Suppressor macrophage treated with lipopolysaccharide for 1 hour (primary cell): ENCODE measurements around the gene PLEKHG4B.
"Not testable (repeated sequence)": the region's sequence is repeated elsewhere in the genome, so short reads cannot be mapped to it uniquely, and the experiment has no call there.

Experiments
- DNase-seq, 3 donors: peaks; one replicate each; pipeline ENCODE4 v3.0.0-alpha.2; 2020 to 2022

PLEKHG4B gene

GRCh38 chr5:204001-204400, 112.0 kb downstream of the PLEKHG4B start:
- DNase-seq, result no peak

GRCh38 chr5:204462-204861, 112.5 kb downstream of the PLEKHG4B start:
- no peak for DNase-seq

DNA sequence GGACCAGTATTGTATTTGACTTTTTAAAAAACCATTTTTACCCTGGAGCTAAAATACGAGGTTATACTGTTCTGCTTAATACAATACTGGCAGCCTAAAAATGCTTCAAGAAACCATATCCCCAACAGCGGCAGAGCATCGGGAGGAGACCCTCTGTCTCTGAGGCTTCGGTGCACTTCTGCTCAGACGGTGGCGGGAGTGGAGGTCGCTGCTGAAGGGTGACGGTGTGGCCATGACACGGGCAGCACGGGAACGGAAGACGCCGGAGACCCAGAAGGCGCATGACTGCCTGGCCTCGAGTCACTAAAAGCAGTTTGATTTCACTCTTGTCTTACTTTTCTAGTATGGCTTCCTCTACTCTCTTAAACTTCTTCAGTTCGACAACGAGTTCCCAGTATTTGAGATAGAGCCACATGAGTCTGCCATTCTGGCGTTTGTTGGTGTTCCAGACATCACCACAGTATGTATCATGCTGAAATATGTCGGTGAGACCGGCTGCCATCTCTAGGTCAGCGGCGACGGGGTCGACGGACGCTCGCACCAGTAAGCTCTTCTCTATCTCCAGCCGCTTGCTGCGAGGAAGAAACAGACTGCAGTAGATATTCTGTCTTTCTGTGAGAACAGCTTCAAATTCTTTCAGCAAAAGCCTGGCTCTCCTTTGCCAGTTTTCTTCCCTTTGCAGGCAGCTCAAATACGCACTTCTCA, 113.2 kb downstream of the PLEKHG4B start:
- DNase-seq, result no peak

DNA sequence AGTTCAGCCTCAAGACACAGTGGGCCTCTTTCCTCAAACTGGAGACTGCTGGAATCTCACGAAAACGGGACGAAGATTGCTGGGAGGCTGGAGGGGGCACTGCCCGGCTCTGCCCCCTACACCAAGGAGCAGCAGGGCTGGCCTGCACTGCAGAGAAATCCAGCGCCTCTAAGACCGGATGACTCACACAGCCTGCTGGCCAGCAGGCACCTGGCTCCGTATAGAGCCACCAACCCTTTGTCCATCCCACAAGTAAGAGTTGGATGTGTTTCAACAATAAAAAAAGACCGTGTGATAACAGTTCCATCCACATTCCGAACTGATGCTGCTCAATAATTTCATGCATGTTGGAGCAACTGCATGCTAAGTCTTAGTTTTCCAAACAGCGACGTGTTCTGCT, 114.4 kb downstream of the PLEKHG4B start:
- no peak for DNase-seq

DNA sequence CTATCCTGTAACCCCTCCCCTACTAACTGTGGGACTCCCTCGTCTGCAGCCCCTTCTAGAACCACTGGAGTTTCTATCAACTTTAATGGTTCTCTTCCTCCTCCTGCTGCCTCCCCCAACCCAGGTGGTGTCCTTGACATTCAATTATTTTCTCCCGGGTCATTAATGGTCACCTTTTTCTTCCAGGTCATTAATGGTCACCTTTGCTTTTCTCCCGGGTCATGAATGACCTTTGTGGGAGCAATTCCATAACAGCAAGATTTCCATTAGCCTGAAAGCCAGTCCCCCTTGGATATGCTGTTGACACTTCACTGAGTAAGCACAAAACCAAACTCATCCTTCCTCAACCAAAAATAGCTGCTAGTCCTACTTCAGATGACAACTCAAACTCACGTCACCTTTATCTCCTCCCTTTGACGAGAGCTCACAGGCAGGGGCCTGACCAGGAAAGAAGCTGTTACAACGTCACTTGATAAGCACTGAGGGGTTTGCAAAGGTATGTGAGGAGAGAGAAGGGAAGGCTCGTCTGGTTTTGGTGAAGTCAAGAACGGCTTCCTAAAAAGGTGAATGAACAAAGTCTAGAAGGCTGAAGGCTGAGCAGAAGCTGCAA, 115.1 kb downstream of the PLEKHG4B start:
- no peak for DNase-seq

DNA sequence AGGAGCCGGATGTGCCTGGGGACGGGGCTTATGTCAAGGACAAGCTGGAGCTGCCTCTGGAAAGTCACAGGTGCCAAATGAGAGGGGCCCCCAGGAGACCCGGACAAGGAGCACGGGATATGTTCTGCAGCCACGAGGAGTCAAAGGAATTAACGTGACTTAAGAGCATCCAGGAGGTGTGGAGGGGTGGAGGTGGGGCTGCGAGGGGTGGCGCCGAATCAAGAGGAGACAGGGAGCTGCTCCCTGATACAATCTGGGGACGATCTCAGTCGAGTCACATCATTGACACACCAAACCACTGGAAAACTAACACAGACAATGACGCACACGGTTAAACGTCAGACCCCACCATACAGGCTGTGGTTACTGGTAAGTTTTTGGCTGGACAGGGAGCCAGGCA, 115.6 kb downstream of the PLEKHG4B start:
- DNase-seq, result no peak

- DNase-seq, result no peak
Measured at GRCh38 chr5:208449-209114, 116.6 kb downstream of the PLEKHG4B start.

DNA sequence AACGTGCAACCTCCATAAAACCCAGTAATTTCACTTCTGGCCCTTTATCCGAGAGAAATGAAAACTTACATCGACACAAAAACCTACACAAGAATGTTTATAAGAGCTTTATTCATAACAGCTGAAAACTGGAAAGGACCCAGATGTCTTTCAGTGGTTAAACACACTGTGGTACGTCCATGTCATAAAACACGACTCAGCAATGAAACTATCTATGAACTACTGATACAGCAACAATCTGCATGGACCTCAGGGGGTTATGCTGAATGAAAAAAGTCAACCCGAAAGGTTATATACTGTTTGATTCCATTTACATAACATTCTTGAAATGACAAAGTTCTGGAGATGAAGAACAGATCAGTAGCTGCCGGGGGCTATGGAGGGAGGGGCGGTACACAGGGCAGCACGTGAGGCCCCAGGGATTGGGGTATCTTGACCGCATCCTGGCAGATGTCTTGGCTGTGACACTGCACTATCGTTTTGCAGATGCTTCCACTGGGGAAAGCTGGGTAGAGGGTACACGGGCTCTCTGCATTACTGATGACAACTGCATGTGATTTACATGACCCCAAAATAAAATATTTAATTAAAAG, 121.9 kb downstream of the PLEKHG4B start:
- no peak for DNase-seq

DNA sequence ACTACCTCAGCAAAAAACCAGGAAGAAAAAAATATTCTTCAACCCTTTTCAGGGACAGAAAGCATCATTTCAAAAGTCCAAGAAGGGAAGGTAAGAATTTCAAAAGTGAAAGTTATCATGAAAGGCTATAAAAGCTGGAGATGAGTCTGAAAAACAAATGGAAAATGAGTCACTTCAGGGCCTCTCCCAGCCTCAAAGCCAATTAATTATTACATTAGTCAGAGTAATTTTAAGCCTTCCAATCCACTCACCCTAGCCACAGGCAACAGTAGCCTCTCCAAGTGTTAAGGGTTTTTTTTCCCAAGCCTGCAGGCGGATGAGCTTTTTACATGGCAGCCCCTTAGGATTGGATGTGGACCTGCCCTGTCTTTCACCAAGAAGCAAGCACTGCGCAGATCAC, 123.3 kb downstream of the PLEKHG4B start:
- DNase-seq, result peak in 1 of 3 donors; percentile 7

GRCh38 chr5:216076-216475, 124.1 kb downstream of the PLEKHG4B start:
- DNase-seq, result not testable (repeated sequence)

DNA sequence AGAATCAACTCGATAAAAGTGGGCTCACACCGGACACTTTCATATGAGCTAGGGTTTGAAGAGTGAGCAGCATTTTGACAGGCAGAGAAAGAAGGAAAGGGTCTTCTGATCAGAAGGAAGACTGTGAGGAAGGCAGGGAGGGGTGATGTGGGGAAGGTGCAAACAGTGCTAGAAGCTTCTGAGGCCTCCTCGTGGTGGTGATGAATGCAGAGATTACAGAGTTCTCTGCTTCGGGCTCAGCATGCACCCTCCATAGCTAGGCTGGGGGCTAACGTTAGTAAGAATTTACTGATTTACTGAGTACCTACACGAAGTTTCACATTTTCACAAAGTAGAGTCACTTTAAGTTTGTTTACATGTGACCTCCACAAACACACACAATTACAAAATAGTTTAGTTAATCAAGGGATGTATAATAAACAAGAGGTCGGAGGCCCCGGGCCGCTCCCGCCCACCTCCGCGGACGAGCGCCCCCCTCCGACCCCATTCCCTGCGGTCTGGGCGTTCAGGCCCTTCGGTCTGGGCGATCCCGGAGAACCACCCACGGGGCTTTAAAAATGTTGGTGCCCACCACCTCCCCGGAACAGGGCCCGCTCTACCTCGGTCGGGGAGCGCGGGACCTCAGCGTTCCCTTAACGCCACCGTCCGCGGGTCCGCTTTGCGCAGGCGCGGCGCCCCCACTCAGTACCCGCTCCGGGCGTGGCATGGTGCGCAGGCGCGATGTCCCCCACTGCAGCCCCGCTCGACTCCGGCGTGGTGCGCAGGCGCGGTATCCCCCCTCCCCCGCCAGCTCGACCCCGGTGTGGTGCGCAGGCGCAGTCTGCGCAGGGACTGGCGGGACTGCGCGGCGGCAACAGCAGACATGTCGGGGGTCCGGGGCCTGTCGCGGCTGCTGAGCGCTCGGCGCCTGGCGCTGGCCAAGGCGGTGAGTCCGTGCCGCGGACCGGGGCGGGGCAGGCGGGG, 125.8 kb downstream of the PLEKHG4B start, which contains the start of the genes CCDC127 and SDHA:
Gene CCDC127 (minus strand): TSS at position 660 of the 963 bp plus-strand sequence. CDS start 1,304 bp downstream, outside the sequence.
Gene SDHA (plus strand): TSS at position 827 of the 963 bp plus-strand sequence. CDS start 36 bp downstream, at position 863.
- DNase-seq, result peak; percentile 97 to 100 (median 99)

DNA sequence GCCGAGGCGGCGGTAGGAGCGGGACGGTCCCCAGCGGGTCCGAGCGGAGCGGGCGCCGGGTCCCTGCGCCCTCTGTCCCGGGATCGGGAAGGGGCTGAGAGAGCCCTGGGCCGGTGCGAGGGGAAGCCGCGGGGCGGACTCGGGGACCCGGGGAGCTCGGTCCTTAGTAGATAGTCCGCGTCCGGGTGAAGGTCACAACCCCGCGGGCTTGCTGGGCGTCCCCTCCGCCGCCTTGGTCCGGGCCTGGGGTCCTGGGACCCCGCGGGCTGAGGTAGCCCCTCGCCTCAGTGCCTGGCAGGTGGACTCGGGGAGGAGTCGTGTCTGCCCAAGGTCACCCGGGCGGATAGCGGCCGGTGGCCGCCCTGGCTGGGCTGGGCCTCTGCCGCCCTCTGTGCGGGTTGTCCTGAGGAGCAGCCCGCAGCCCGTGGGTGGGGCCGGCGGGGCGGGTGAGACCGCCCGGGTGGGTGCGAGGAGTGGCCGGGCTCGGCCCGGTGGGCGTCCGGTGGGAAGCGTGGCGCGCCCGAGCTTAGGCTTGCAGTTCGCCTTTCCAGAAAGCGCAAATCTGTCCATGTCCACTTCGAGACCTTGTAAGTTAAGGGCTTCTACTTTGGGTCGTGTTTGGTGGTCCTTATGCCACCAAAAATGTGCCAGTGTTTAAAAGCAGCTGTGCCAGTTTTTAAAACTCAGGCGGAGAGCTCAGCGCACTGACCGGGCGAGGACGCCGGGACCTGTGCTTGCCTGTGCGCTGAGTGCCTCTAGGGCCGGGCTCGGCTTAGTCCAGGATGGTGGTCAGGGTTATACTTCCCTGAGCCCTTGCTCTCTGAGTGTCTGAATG, 126.7 kb downstream of the PLEKHG4B start:
- DNase-seq, result peak; percentile 53 to 69 (median 55)

- DNase-seq, result peak; percentile 48 to 57 (median 51)
Measured at GRCh38 chr5:219460-219863, 127.5 kb downstream of the PLEKHG4B start.

GRCh38 chr5:219991-220390, 128.0 kb downstream of the PLEKHG4B start:
- peak; percentile 14 to 45 (median 24) for DNase-seq

- DNase-seq, result peak; percentile 22 to 56 (median 35)
Measured at GRCh38 chr5:222951-223715, 131.2 kb downstream of the PLEKHG4B start.

DNA sequence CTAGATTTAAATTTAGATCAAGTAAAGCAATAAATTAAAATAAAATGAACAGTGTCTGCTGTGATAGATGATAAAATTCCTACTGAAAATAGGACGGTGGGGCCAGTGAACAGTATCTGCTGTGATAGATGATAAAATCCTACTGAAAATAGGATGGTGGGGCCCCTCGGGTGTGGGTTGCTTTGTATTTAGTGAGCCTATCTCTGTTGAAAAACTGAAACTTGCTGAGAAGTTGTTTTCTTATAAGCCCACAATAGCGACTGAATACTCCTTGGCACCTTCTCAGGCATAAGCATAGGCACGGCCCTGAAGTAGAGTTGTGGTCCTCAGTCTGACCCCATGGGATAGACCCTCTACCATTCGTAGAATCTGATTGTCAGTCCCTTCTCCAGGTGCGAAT, 131.8 kb downstream of the PLEKHG4B start:
- no peak for DNase-seq

DNA sequence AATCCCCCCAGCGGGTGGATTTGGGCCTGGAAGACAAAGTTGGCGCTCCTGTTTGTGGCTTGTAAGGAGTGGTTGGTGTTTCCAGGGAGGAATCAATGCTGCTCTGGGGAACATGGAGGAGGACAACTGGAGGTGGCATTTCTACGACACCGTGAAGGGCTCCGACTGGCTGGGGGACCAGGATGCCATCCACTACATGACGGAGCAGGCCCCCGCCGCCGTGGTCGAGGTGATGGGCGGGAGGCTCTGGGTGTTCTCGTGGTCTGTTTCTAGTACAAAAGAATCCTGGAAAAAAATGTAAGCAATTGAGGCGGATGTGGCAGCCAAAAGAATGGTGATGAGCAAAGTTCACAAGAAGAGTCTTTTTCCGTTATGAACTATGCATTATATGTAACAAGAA, 133.4 kb downstream of the PLEKHG4B start:
- DNase-seq, result no peak

DNA sequence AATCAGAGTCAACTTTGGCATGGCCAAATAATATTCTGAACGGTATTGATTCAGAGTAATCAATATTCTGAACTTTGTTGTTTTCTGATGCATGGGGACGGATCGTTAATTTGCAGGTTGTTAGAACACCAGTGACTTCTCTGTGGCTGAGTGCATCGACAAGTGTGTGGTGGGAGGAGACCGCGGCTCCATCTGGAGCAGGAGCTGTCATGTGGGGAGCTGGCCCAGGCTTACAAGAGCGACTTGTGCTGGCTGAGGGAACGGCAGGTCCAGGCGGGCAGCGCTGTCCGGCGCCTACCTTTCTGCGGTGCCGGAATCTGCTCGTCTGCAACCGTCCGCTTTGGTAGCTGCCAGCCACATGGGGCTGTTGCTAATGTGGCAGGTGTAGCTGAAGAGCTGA, 135.4 kb downstream of the PLEKHG4B start:
- DNase-seq, result not testable (repeated sequence)

DNA sequence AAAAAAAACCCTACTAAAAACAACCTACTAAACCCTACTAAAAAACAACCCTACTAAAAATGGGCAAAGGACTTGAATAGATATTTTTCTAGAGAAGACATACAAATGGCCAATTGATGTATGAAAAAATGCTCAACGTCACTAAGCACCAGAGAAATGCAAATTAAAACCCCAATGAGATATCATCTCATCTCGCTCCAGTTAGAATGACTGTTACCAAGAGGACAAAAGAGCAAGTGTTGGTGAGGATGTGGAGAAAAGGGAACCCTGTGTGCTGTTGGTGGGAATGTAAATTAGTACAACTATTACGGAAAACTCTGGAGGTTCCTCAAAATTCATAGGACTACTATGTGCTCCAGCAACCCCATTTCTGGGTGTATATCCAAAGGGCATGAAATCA, 136.9 kb downstream of the PLEKHG4B start:
- no peak for DNase-seq

- DNase-seq, result no peak
Measured at GRCh38 chr5:230711-231110, 138.7 kb downstream of the PLEKHG4B start.
